UCSD-AML1 (cell line): Measurements from ENCODE around the gene RAI14.
"Not testable (repeated sequence)": the region's sequence is repeated elsewhere in the genome, so short reads cannot be mapped to it uniquely, and the experiment has no call there.

Source experiments
- DNase-seq: peaks from one replicate; lab custom pipeline; 2025; ENCODE audit not compliant: unreplicated experiment; lab: John Stamatoyannopoulos, UW

The RAI14 gene

DNA sequence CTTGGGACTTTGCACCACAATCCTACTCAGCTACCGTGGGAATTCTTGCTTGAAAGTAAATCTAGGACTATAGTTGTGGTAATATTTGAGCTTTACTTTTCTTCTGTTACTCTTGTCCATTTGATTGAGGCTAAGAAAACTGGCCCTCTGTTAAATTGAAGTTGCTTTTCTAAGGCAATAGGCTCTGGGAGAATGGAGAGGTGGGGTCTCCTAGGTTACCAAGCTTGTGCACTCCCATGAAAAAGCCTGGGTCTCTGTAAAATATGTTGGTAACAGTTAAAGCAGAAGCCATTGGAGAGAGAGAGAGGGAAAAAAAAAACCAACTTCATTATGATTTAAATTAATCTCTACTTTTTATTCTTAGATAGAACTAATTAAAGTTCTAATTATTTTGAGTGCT lies 68.6 kb downstream of the RAI14 start:
- DNase-seq = no peak

DNA sequence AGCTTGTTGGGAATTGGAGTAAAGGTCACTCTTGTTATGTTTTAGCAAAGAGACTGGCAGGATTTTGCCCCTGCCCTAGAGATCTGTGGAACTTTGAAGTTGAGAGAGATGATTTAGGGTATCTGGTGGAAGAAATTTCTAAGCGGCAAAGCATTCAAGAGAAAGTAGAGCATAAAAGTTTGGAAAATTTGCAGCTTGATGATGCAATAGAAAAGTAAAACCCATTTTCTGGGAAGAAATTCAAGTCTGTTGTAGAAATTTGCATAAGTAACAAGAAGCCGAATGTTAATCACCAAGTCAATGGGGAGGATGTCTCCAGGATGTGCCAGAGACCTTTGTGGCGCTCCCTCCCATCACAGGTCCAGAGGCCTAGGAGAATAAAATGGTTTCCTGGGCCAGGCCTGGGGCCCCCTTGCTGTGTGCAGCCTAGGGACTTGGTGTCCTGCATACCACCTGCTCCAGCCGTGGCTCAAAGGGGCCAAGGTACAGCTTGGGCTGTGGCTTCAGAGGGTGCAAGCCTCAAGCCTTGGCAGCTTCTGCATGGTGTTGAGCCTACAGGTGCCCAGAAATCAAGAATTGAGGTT lies 71.1 kb downstream of the RAI14 start:
- not testable (repeated sequence) for DNase-seq

DNA sequence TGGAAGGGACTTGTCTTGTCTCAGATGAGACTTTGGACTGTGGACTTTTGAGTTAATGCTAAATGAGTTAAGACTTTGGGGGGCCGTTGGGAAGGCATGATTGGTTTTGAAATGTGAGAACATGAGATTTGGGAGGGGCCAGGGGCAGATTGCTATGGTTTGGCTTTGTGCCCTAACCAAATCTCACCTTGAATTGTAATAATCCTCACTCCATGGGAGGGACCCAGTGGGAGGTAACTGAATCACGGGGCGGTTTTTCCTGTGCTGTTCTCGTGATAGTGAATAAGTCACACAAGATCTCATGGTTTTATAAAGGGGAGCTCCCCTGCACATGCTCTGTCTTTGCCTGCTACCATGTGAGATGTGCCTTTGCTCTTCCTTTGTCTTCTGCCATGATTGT lies 72.1 kb downstream of the RAI14 start:
- DNase-seq = no peak

DNA sequence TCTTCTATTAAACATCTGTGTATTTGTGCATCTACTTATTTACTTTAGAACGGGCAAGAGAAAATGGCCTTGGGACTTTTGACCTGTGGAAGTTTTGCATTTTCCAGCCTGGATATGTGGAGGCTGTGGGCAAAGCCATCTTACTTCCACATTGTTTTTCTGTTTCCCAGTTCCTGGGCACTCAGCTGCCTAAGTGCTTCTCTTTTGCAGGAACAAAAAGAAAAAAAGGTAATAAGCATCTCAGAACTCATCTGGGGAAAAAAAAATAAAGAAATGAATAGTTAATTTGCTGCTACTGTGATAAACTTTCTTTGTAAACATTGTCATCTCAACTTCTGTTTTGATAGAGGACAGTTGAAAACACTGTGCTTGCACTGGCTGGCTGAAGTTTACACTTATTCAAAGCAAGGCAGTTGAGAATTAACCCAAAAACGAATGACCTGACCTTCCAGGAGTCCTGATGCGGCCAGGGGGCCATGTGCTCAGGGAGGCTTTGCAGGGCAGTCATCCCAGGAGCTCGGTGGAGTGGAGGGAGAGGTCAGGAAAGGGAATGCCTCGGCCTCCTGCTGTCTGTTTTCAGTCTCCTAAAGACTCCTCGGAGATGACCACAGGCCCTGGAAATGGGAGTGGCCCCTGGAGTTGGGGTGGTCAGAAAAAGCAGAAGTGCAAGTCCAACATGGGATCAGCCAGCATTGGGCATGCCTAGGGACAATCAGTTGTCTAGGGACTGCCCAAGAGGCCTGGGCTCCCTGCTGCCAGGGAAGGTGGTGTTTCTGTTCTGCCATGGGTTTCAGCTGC lies 75.5 kb downstream of the RAI14 start:
- DNase-seq = peak; percentile 32

DNA sequence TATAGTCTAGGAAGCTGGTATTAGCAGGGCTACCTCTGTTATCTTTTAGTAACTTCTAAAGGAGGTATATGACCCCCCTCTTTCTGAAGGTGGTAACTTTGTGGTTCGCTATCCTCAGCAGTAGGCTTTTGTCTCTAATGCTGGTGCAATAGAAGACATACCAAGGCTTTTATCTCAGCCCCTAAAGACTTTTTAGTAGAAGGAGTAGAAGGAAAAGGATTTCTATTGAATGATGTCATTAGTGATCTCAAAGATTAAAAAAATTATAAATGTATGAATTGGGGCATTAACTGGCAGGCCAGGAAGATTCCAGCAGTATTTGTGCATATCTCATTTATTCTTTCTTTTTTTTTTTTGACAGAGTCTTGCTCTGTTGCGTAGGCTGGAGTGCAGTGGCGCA lies 78.2 kb downstream of the RAI14 start:
- no peak for DNase-seq

DNA sequence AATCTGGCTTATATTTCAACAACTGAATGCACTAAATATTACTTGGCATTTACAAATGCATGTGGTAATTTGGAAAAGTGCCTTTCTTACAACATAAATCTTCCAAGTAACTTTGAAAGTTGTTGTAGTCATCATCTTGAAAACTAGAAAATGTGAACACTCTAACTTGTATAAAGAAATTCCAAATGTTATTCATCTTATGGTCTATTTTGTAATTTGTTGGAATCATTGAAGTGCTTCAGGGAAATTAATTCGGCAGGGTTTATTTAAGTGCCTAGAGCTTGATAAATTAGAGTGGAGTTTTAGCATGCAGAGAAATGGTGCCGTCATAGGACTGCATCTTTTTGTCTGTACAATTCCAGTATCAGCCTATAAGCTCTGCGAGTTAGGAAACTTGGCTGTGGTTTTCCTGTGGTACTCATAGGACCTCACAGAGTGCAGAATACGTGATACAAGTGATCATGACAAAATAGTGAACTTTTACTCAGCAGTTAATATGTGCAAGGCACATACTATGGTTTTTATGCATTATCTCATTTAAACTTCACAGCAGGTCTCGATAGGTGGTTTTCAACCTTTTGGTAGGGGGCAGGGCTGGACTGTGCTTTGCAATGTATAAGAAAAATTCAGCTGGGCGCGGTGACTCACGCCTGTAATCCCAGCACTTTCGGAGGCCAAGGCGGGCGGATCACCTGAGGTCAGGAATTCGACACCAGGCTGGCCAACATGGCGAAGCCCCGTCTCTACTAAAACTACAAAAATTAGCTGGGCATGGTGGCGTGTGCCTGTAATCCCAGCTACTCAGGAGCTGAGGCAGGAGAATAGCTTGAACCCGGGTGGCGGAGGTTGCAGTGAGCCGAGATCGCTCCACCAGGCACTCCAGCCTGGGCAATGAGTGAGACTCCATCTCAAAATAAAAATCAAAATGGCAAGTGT lies 79.6 kb downstream of the RAI14 start:
- no peak for DNase-seq

DNA sequence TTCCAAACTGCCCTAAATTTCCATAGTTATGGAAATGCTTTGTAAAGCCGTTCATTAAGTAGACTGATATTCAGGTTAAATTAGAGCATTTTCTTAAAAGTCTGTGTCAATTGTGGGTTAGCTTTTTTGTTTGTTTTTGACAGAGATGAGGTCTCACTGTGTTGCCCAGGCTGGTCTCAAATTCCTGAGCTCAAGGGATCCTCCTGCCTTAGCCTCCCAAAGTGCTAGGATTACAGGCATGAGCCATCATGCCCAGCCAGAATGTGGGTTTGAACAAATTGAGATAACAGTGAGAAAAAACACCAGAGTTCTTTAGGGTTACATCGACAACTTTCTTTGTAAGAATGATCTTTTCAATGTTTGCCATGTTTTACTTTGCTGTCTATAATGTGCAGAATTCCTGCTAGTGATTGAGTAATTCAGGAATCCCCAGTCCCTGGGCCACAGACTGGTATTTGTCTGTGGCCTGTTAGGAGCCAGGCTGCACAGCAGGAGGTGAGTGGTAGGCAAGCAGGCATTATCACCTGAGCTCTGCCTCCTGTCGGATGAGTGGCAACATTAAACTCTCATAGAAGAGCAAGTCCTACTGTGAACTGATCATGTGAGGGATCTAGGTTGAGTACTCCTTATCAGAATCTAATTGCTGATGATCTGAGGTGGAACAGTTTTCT lies 80.5 kb downstream of the RAI14 start:
- DNase-seq = no peak

DNA sequence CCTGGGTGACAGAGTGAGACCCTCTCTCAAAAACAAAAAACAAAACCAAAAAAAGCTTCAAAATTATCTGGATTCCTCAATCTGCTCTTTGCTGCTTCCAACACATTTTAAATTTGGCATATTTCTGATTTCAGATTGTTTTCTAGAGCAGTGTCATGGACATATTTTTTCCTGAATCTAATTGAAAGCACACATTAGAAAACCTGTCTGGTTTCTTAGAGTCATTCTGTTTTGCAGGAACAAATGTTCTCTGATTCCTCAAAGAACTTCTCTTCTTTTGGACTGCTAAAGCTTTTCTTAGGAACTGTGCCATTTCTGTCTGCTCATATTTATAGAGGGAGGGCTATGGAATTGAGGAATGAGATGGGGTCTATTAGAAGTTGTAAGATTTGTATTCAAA lies 81.6 kb downstream of the RAI14 start:
- no peak for DNase-seq

DNA sequence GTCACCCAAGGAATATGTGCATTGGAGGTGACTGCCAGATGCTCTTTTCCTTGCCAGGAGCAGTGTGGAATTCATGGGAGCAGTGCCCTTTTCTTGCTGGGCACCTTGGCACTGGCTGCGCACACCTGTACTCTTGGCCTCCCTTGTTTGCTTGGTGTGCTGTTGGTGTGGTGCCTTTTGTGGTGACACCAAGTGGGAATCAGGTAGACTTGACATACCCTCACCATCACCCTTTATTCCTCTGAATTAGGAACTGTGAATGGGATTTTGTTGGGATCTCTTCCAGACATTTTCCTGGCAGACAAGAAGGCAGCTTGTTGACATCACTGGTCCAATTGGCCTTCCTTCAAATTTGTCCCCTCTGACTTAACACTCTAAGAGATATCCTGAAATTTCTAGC lies 82.3 kb downstream of the RAI14 start:
- no peak for DNase-seq

DNA sequence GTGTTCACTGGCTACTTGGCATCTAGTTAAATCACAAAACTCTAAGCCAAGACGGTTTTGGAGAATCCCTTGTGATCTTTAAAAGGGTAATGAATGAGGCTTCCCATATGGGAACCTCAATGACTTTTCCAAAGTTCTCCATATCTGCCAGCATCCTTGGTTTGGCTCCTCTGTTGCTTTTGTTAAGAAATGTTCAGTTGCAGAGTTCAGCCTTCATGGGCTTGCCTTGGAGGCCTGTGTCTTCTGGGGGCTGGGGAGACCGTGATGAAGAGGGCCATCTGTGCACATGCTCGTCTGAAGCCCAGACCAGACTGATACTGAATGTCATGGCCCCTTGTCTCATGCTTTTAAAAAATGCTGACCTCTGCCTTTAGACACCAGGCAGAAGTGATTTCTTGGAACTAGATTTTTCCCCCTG lies 84.3 kb downstream of the RAI14 start:
- no peak for DNase-seq

DNA sequence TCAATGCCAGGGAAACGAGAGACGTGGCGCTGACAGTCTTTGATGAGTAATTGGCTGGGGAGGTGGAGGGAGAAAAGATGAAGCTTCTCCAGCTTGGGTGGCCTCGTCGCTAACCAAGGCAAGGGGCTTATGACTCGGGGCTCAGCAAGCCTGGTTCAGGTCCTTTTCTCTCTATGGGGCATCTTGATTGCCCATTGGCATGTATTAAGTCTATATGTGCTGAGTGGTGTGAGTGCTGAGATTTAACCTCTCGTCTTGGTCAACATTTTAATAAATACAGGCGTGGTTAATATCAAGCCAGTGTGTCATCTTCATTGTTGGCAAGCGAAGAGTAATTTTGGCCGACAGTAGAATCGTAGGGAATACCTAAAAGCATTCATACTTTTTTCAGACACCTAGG lies 85.9 kb downstream of the RAI14 start:
- DNase-seq = no peak

DNA sequence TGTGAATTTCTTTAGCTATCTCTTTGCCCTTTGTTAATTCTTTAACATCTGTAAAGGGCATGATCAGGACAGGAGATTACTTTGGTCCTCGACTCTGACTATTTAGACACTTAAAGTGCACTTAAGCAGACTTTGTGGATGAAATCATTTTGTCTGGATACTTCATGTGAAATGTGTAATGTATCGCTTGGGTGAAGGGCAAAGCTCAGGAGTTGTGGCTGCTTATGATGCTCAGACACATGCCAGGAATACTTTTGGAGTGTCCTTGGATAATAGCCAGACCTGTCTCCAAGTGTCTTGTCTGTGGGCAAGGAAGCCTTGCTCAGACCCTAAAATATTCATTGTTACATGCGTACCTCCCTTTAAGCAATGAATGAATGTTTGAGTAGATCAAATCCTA lies 87.8 kb downstream of the RAI14 start:
- DNase-seq = no peak

DNA sequence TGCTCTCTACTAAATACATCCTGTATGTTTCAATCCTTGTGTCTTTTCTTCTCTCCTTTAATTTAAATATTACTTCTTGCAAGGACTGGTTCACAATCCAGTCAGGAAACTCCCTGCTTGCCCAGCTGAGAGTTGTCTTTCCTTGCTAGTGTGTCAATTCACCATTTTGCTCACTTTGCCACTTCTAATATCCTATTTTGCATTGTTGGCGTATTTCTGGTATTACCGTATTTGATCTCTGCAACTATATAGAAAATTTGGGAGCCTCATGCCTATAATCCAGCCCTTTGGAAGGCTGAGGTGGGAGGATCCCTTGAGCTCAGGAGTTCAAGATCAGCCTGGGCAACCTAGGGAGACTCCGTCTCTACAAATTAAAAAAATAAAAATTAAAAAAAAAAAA lies 92.3 kb downstream of the RAI14 start:
- no peak for DNase-seq

DNA sequence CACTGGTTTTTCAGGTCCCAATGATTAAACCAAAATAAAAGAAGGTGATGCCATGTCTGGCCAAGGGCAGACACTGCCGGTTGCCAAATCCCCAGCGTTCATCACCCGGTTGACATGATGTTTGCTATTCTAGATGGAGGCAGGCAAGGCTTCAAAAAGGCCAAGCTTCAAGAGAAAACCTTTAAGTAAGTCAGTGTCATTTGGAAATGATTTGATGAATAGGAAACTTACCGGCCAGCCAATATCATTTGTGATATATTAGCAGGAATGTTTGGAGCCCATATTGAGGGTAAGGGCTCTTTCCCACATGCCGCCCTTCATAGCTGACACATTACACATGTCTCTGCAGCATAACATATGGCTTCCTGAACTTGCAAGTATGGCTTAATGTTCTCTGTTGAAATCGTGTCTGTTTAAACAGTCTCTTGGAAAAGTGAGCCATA lies 93.3 kb downstream of the RAI14 start:
- no peak for DNase-seq

DNA sequence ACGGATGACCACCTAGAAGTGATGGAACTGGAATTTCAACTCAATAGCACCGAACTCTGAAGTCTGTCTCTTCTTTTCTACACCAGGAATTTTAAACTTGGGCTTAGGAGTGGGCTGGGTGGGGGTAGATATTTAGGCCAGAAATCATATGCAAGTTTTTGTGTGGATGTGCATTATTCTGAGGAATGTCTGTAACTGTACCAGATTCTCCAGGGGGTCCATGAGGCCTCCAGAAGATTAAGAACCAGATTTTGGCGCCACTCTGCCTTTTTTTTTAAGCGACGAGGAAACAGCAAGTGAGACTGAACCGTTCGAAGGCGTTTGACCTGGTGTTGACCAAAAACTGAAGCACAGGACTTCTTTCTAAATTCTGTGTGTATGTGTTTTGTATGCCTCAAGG lies 94.1 kb downstream of the RAI14 start:
- DNase-seq = no peak

DNA sequence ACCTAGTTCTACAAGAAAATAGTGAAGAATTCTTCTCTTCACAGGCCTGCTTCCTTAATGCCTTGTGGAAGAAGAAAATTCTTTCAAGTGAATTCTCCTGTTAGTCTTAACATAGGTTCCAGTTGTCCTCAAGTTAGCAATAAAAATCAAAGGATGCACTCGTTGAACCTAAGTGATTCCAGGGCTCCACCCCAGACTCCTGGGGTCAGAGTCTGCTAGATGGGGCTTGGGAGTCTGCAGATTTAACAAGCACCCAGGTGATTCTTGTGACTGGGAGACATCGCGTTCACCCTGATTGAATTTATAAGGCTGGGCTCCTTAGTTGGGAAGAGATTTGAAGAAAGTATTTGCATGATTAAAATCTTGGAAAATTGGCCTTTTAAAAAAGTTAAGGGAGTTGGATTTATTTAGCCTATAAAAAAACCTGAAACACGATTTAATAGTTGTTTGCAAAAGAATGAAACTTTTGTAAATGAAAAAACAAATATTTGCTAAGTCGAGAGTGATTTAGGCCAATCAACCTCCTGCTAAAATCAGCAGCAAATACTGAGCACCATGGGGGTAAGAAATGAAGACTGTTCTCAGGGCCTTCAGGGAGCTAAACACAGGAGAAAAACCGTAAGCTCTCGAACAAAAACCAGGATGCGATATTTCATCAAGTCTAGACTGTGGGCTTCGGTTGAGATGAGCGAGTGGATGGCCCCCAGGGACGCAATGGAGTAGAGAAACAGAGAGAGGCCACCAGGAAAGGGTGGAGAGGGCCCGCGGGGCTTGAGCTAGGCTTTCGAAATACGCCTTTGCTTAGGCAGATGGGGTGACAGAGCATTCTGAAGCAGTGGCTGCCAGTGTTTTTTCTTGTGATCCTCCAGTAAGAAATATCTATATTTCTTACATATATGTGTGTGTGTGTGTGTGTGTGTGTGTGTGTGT lies 95.9 kb downstream of the RAI14 start:
- no peak for DNase-seq

DNA sequence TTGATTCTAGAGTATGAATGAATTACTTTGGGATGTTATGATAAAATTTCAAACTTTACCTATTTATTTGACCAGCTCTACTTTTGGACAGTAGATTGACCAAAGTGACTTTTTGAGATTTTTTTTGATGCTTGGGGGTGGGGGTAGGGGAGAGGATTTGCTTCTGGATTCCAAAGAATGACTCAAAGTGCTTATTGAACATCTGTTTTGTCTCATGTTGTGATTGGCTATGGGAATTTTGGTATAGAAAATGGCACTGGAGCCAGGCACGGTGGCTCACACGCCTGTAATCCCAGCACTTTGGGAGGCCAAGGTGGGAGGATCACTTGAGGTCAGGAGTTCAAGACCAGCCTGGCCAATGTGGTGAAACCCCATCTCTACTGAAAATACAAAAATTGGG lies 97.1 kb downstream of the RAI14 start:
- not testable (repeated sequence) for DNase-seq

DNA sequence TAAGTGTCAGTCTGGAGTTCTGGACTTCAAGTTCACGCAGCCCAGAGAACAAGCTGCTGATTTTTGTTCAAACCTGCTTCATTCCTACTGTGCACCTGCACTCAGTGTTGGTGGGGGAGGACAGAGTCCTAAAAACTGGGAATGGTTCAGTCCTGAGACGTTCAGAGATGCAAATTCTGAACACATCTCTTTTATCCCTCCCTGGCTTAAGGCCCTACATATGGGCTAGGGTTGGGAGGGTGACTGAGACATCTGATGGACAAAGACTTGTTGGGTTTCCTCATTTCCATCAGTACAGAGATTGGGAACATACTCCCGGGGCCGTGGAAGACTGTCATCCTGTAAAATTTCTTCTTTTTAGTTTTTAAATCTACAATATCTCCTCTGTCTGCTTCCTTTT lies 99.8 kb downstream of the RAI14 start:
- no peak for DNase-seq

DNA sequence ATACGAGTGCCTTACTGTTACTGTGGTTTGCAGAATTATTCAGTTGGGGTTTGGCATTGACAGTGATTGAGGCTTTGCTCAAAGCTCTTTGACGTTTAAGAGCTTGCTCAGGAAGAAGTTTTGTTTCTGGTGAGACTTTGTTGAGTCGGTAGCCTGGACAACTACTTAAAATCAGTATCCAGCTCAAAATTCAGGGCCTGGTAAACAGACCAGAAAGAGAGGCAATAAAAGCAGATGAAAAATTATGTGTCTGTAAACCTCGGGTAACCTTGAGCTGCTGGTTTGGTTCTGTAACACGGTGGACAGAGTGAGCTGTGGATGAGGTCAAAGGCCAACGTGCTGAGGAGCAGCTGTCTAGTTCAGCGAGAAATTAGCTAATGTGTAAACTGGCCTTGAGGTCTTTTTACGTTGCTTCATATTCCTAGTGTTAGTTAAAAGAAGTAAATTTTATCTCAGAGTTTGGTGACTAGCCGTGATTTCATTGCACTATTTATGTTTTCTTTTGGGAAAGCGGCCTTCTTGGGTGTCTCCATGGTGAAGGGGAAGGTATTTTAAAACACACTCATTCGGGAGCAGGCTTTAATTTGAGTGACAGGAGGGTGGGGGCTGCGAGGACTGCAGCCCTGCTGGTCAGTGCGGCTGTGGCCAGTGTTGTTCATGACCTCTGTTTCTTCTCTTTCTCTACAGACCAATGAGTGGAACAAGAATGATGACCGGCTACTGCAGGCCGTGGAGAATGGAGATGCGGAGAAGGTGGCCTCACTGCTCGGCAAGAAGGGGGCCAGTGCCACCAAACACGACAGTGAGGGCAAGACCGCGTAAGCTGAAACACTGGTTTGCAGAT lies 100.9 kb downstream of the RAI14 start:
- no peak for DNase-seq
